Measurements from ENCODE around the gene EPB41L1.

Gene EPB41L1

GRCh38 chr20:36277546-36277945 lies 123.0 kb downstream of the EPB41L1 start:
- Histone ChIP-seq H3K36me3 (replicated peaks; ENCODE audit: low read depth, low read length) (no peaks in the 10 kb centered on the region), H3K4me1 (ENCODE audit: low read length) (no peaks in the 10 kb centered on the region), H3K79me2 (ENCODE audit: low read length) (no peaks in the 10 kb centered on the region), H2AFZ (ENCODE audit: low read depth, low read length) (no peak overlapping the region), H3K27ac (ENCODE audit: low read length) (no peak overlapping the region), H3K9me3 (ENCODE audit: insufficient read depth, low read length) (no peaks in the 10 kb centered on the region), H3K4me3 (ENCODE audit: low read length) (no peak overlapping the region), H3K4me2 (ENCODE audit: low read length) (no peak overlapping the region), H3K27me3 (ENCODE audit: low read depth, low read length) (peaks cover 16% of the 10 kb centered on the region), H4K20me1 (ENCODE audit: insufficient read depth, low read length) (no peaks in the 10 kb centered on the region), H3K9ac (ENCODE audit: low read length) (no peak overlapping the region)
- TF ChIP-seq, protein P1, sequence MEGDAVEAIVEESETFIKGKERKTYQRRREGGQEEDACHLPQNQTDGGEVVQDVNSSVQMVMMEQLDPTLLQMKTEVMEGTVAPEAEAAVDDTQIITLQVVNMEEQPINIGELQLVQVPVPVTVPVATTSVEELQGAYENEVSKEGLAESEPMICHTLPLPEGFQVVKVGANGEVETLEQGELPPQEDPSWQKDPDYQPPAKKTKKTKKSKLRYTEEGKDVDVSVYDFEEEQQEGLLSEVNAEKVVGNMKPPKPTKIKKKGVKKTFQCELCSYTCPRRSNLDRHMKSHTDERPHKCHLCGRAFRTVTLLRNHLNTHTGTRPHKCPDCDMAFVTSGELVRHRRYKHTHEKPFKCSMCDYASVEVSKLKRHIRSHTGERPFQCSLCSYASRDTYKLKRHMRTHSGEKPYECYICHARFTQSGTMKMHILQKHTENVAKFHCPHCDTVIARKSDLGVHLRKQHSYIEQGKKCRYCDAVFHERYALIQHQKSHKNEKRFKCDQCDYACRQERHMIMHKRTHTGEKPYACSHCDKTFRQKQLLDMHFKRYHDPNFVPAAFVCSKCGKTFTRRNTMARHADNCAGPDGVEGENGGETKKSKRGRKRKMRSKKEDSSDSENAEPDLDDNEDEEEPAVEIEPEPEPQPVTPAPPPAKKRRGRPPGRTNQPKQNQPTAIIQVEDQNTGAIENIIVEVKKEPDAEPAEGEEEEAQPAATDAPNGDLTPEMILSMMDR (IDR thresholded peaks at IDR 0.05; ENCODE audit: low read depth, low read length), result no peak

- H3K27ac ChIP-seq (ENCODE audit: low read length), result no peak overlapping the region
- no peaks in the 10 kb centered on the region for H3K79me2 ChIP-seq (ENCODE audit: low read length)
- no peaks in the 10 kb centered on the region for H3K9me3 ChIP-seq (ENCODE audit: insufficient read depth, low read length)
- H2AFZ ChIP-seq (ENCODE audit: low read depth, low read length), result no peak overlapping the region
- no peak overlapping the region for H3K4me2 ChIP-seq (ENCODE audit: low read length)
- H3K27me3 ChIP-seq (ENCODE audit: low read depth, low read length), result peaks cover 30% of the 10 kb centered on the region
- no peak overlapping the region for H3K4me3 ChIP-seq (ENCODE audit: low read length)
- no peaks in the 10 kb centered on the region for H4K20me1 ChIP-seq (ENCODE audit: insufficient read depth, low read length)
- no peaks in the 10 kb centered on the region for H3K36me3 ChIP-seq (replicated peaks; ENCODE audit: low read depth, low read length)
- no peaks in the 10 kb centered on the region for H3K4me1 ChIP-seq (ENCODE audit: low read length)
- no peak overlapping the region for H3K9ac ChIP-seq (ENCODE audit: low read length)
- TF ChIP-seq EZH2phosphoT487 (IDR thresholded peaks at IDR 0.05; ENCODE audit: low read depth), result no peak
- TF ChIP-seq, protein P1 (IDR thresholded peaks at IDR 0.05; ENCODE audit: low read depth, low read length), result no peak
These were observed 124.8 kb downstream of the EPB41L1 start for GRCh38 chr20:36279362-36279761.

DNA sequence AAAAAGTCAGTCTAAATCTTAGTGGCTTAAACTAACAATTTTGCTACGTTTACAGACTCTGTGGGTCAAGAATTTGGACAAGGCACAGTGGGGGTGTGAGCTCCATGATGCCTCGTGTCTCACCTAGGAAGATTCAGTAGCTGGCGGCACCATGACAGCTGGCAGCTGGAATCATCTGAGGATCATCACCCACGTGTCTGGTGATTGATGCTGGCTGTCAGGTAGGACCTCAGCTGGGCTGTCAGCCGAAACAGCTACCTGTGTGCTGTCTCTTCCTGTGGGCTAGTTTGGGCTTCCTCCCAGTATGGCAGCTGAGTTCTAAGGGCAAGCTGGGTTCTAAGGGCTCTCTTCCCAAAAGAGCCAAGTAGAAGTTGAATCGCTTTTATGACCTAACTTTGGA lies 125.2 kb downstream of the EPB41L1 start:
- Histone ChIP-seq H3K36me3 (replicated peaks; ENCODE audit: low read depth, low read length) (no peaks in the 10 kb centered on the region), H3K27ac (ENCODE audit: low read length) (no peak overlapping the region), H3K9me3 (ENCODE audit: insufficient read depth, low read length) (no peaks in the 10 kb centered on the region), H3K4me3 (ENCODE audit: low read length) (no peak overlapping the region), H4K20me1 (ENCODE audit: insufficient read depth, low read length) (no peaks in the 10 kb centered on the region), H3K4me1 (ENCODE audit: low read length) (no peaks in the 10 kb centered on the region), H2AFZ (ENCODE audit: low read depth, low read length) (no peak overlapping the region), H3K27me3 (ENCODE audit: low read depth, low read length) (peaks cover 31% of the 10 kb centered on the region), H3K4me2 (ENCODE audit: low read length) (no peak overlapping the region), H3K9ac (ENCODE audit: low read length) (no peak overlapping the region), H3K79me2 (ENCODE audit: low read length) (no peaks in the 10 kb centered on the region)
- TF ChIP-seq, protein P1 (IDR thresholded peaks at IDR 0.05; ENCODE audit: low read depth, low read length), result no peak
- TF ChIP-seq EZH2phosphoT487 (IDR thresholded peaks at IDR 0.05; ENCODE audit: low read depth), result no peak

DNA sequence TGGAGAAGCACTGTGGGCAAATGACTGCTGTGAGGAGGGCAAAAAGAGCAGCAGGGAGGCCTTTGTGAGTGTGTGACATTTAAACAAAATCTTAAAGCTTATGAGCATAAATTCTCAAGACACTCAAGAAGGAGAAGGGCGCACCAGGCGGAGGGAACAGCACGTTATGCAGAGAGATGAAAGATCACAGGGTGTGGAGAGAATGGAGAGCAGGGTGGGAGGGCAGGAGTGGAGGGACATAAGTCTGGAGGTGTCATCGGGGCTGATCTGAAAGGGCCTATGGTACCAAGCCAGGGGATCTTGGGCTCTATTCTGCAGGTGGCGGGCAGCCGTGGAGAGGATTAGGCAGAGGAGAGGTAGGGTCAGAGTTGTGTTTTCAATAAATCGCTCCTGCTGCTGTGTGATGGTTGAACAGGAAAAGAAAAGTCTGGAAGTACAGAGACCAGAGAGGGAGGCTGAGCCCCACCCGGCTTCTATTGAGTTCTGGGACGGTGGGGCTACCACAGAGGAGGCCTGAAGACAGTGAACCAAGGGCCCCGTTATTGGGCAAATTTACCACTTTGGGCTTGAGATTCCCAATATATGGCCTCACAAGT lies 127.3 kb downstream of the EPB41L1 start:
- Histone ChIP-seq H3K9ac (ENCODE audit: low read length) (no peak overlapping the region), H3K36me3 (replicated peaks; ENCODE audit: low read depth, low read length) (no peaks in the 10 kb centered on the region), H3K27ac (ENCODE audit: low read length) (no peak overlapping the region), H3K27me3 (ENCODE audit: low read depth, low read length) (peaks cover 40% of the 10 kb centered on the region), H3K4me1 (ENCODE audit: low read length) (no peaks in the 10 kb centered on the region), H3K4me2 (ENCODE audit: low read length) (no peak overlapping the region), H3K9me3 (ENCODE audit: insufficient read depth, low read length) (no peaks in the 10 kb centered on the region), H3K79me2 (ENCODE audit: low read length) (no peaks in the 10 kb centered on the region), H4K20me1 (ENCODE audit: insufficient read depth, low read length) (no peaks in the 10 kb centered on the region), H2AFZ (ENCODE audit: low read depth, low read length) (no peak overlapping the region), H3K4me3 (ENCODE audit: low read length) (no peak overlapping the region)
- TF ChIP-seq, protein P1 (IDR thresholded peaks at IDR 0.05; ENCODE audit: low read depth, low read length), result no peak
- no peak for TF ChIP-seq EZH2phosphoT487 (IDR thresholded peaks at IDR 0.05; ENCODE audit: low read depth)

Data from OCI-LY3 (cell line).